C4-2B (cell line): ENCODE measurements around the gene ANKS4B.

Experiments used
- H3K27ac ChIP-seq: fragments of 450-650 bp; 2 replicates; pipeline ENCODE4 v1.5.1; 2017
- ZFX ChIP-seq: fragments of 450-650 bp; IDR thresholded peaks from 2 replicates; pipeline ENCODE4 v1.6.1; 2017
- TF ChIP-seq, protein P1 (sequence below): fragments of 450-650 bp; conservative IDR thresholded peaks from 2 replicates; pipeline ENCODE4 v1.5.1; 2017; ENCODE audit warnings: mild to moderate bottlenecking

ANKS4B gene

GRCh38 chr16:21203155-21203797, 30.2 kb upstream of the ANKS4B start:
- no peak overlapping the region for H3K27ac ChIP-seq
- TF ChIP-seq ZFX, result no peak
- TF ChIP-seq, protein P1, sequence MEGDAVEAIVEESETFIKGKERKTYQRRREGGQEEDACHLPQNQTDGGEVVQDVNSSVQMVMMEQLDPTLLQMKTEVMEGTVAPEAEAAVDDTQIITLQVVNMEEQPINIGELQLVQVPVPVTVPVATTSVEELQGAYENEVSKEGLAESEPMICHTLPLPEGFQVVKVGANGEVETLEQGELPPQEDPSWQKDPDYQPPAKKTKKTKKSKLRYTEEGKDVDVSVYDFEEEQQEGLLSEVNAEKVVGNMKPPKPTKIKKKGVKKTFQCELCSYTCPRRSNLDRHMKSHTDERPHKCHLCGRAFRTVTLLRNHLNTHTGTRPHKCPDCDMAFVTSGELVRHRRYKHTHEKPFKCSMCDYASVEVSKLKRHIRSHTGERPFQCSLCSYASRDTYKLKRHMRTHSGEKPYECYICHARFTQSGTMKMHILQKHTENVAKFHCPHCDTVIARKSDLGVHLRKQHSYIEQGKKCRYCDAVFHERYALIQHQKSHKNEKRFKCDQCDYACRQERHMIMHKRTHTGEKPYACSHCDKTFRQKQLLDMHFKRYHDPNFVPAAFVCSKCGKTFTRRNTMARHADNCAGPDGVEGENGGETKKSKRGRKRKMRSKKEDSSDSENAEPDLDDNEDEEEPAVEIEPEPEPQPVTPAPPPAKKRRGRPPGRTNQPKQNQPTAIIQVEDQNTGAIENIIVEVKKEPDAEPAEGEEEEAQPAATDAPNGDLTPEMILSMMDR, result no peak

DNA sequence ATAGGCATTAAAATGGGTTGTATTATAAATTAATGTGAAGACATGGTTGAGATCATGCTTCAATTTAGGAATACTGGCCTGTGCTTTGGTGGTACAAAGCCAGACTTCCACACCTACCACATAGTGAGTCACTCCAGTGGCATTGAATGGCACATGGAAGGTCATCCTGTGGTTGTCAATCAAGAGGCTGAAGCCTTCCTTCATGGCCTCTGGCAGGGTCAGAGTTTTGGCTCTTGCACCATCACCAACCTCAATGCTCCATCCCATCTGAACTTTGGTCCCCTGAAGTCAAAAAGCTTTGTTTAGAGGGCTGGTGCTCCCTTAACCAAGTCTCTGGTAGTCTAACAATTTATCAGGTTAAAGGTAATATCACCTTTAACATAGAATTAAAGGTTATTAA, 28.2 kb upstream of the ANKS4B start:
- TF ChIP-seq, protein P1, result no peak
- H3K27ac ChIP-seq, result no peak overlapping the region

GRCh38 chr16:21206550-21206949, 26.9 kb upstream of the ANKS4B start:
- no peak overlapping the region for H3K27ac ChIP-seq
- TF ChIP-seq ZFX, result no peak
- TF ChIP-seq, protein P1, result no peak

DNA sequence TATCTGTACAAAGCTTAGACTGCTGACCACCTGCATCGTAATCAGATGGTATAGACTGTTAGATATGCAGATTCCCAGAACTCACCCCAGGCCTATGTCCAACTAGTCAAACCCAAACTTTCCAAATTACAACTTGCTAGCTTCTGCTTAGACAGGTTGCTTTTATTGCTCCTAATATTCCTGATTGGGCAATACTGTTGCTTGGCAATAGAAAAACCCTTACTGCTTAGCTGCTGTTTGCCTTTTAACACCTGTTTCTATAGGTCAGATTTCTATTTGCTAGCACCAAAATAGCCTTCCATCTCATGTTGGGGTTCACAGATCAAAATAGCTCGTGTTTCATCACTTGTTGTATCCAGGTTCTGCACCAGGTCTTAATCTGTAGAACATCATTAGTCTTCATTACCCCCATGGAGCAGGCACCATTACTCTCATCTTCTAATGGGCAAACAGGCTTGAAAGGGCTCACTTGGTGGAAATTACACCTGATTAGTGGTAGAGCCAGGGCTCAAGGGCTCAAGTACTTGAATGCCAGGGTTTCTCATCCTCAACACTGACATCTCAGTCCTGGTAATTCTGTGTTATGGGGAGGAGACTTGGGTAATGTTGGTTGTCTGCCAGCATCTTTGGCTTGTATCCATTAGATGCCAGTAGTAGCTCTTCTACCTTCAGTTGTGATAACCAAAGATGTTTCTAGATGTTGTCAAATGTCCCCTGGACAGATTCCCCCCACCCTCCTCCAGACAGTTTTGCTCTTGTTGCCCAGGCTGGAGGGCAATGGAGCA, 24.9 kb upstream of the ANKS4B start:
- TF ChIP-seq ZFX, result no peak
- TF ChIP-seq, protein P1, result no peak
- no peak overlapping the region for H3K27ac ChIP-seq

GRCh38 chr16:21211486-21211885, 22.0 kb upstream of the ANKS4B start, which contains the start of gene ZP2:
Gene ZP2 (minus strand): TSS chr16:21211574. CDS start chr16:21211547, 27 bp downstream.
- TF ChIP-seq ZFX, result no peak
- TF ChIP-seq, protein P1, result no peak

DNA sequence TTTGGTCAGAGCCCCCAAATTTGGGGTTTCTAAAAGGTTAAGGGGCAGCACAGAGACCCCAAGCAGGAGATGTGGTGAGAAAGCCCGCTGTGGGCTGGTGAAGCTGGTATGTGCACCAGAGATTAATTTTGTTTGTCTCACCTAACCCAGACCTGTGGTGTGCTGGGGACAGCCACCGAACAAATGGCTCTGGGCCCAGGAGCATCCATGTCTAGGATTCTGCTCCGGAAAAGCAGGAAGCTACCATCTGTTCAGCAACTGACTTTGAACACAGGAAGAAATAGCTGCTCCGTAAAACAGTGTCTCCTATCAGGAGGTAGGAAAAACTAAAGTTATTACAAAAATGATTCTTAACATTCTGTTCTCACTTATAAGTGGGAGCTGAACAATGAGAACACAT, 19.4 kb upstream of the ANKS4B start:
- H3K27ac ChIP-seq, result no peak overlapping the region
- TF ChIP-seq, protein P1, result no peak
- no peak for TF ChIP-seq ZFX

More at GRCh38 chr16:21211486-21211885, 22.0 kb upstream of the ANKS4B start, which contains the start of gene ZP2:
- no peak within 1 kb of the TSS for H3K27ac ChIP-seq

- TF ChIP-seq, protein P1, result no peak
- no peak for TF ChIP-seq ZFX
- no peak overlapping the region for H3K27ac ChIP-seq
Observed at GRCh38 chr16:21217121-21217520, 16.4 kb upstream of the ANKS4B start.
